Large intestine (tissue), 12 donors: ENCODE results near the gene GAS2L2. TPM values are rescaled to one million over a fixed set of nuclear protein-coding genes. Genes with fewer than 3 reads are reported as not detected.

ENCODE experiments used
- DNase-seq, 2 donors: peaks; one replicate each; pipeline versions ENCODE4 v3.0.0 to v3.0.0-alpha.2; 2013
- H3K27ac ChIP-seq: one replicate; pipeline ENCODE4 v1.5.1; 2013; ENCODE audit warnings: low read length
- H3K27me3 ChIP-seq: 2 replicates; pipeline ENCODE4 v1.6.1; 2013; ENCODE audit warnings: low read length; ENCODE audit not compliant: control insufficient read depth, insufficient read depth
- H3K36me3 ChIP-seq: 2 replicates; pipeline ENCODE4 v1.6.1; 2013; ENCODE audit warnings: low read length; ENCODE audit not compliant: control insufficient read depth, insufficient read depth
- H3K4me1 ChIP-seq: one replicate; pipeline ENCODE4 v1.6.1; 2013; ENCODE audit warnings: low read length; ENCODE audit not compliant: control insufficient read depth, insufficient read depth
- H3K4me3 ChIP-seq: one replicate; pipeline ENCODE4 v1.5.1; 2013; ENCODE audit warnings: low read length
- H3K9me3 ChIP-seq: one replicate; pipeline ENCODE4 v1.6.1; 2013; ENCODE audit warnings: mild to moderate bottlenecking, low read depth, low read length, moderate library complexity; ENCODE audit not compliant: control insufficient read depth
- WGBS: methylation state at CpG from one replicate; pipeline ENCODE4 v1.1.5; 2013; ENCODE audit warnings: low lambda C conversion rate; ENCODE audit not compliant: insufficient coverage; 5-methylcytosine and 5-hydroxymethylcytosine counted together
- long read RNA-seq, 11 donors: transcript quantifications; one replicate each; lab custom pipeline, GENCODE V29; 2026
- polyA plus RNA-seq: library from polyadenylated mRNA; unstranded; fragments of 120-200 nt; gene quantifications from one replicate; pipeline ENCODE4 v1.2.1, GENCODE V29; 2013

GAS2L2 gene
- 0.13 TPM for polyA plus RNA-seq
- long read RNA-seq, donor 1: 0 reads
- long read RNA-seq, donor 2: 0 reads
- long read RNA-seq, donor 3: 0 reads
- long read RNA-seq, donor 4: 0 reads
- long read RNA-seq, donor 5: 0 reads
- long read RNA-seq, donor 6: 0 reads
- long read RNA-seq, donor 7: 0 reads
- long read RNA-seq, donor 8: 0 reads
- long read RNA-seq, donor 9: 0 reads
- long read RNA-seq, donor 10: 0 reads
- long read RNA-seq, donor 11: 0 reads

DNA sequence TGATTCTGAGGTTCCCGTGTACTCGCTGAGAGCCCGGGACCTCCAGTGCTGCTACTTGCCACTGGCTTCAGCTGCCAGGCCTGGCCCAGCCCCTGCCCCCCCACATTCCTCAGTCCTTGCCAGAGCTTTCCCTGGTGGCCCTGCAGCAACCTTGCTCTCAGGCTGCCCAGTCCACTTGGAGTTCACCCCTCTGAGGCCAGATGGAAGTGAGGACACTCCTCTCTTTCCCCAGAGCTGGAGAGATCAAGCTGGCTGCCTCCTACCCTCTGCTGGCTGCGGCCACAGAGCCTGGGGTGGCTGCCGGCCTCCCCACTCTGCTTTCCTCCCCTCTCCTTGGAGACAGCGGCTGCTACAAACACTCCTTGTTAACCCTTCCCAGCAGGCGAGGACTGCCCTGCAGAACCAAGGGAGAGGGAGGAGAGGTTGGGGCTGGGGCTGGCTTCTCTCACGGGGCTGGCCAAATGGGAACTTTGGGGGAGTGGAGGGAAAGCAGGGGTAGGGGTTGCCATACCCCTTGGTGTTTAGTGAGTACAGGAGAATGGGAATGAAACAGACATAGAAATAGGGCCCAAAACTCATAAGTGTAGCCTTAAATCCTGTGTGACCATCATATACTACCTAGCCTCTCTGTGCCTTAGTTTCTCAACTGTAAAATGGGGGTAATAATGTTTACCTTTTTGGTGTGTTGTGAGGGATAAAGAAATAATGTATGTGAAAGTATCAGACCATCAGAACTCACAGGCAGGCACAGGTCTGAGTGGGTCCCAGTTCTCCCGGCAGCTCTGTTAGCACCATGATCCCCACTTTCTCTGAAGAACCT lies at the start of gene GAS2L2:
TSS of gene GAS2L2 (minus strand) at position 295 of the 820 bp plus-strand sequence. CDS start 389 bp downstream, outside the sequence.
- Histone ChIP-seq H3K9me3 (no peaks in the 10 kb centered on the region), H3K27ac (no peak within 1 kb of the TSS), H3K4me1 (peaks cover 2% of the 10 kb centered on the region), H3K36me3 (no peaks in the 10 kb centered on the region), H3K27me3 (peaks cover 42% of the 10 kb centered on the region), H3K4me3 (no peak within 1 kb of the TSS)
- no CpG with 5 or more reads among the region's 9 CpGs for WGBS
- DNase-seq: no peak

DNA sequence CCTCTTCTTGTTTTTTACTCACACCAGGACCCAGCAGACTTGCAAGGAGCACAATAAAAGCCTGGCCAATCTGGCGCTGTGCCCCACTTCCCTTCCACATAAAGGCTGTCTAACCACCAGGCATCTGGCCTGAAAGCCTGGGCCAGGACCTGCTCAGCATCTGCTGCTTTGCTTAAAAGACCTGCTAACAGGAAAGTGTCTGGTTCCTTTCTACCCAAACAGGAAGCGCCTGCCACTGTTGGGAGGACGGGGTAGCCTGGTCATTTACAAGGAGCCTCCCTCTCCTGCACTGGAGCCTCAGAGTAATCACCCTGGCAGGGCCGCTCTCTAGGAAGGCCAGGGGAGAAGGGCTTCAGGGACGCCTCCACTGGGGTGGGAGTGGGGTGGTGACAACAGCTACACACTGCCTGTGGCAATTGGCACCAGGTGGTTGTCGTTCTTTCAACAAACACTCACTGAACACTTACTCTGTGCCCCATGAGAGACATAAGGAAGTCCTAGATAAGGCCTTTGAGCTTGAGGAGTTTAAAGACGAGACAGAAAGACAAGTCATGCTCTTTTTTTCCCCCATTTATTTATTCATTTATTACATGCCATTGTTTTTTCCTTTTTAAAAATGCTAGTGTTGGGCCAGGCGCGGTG lies 48.7 kb upstream of the GAS2L2 start:
- Histone ChIP-seq H3K27ac (peak overlapping the region; percentile 39), H3K9me3 (no peaks in the 10 kb centered on the region), H3K4me1 (no peaks in the 10 kb centered on the region), H3K27me3 (peaks cover 15% of the 10 kb centered on the region), H3K36me3 (no peaks in the 10 kb centered on the region), H3K4me3 (no peak overlapping the region)
- 17% methylated on average over 1 of the region's 9 CpGs for WGBS
- DNase-seq: peak in 1 of 2 donors; percentile 35

GRCh38 chr17:35799942-35800341 lies 46.9 kb upstream of the GAS2L2 start:
- H3K4me3 ChIP-seq: no peak overlapping the region

DNA sequence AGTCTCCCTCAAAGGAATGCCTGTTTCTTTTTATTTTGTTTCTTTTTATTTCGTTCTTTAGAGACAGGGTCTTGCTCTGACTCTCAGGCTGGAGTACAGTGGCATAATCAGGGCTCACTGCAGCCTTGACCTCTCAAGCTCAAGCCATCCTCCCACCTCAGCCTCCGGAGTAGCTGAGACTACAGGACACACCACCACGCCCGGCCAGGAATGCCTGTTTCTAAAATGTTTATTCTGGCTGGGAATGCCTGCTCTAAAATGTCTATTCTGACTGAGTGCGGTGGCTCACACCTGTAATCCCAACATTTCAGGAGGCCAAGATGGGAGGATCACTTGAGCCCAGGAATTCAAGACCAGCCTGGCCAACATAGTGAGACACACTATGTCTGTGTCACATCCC lies 44.9 kb upstream of the GAS2L2 start:
- peaks cover 45% of the 10 kb centered on the region for H3K27me3 ChIP-seq
- no peaks in the 10 kb centered on the region for H3K9me3 ChIP-seq
- 70% methylated on average over 2 of the region's 5 CpGs for WGBS
- no peak overlapping the region for H3K27ac ChIP-seq
- no peaks in the 10 kb centered on the region for H3K36me3 ChIP-seq
- peaks cover 11% of the 10 kb centered on the region for H3K4me1 ChIP-seq
- H3K4me3 ChIP-seq: no peak overlapping the region
- DNase-seq: no peak

More at GRCh38 chr17:35799942-35800341, 46.9 kb upstream of the GAS2L2 start:
- DNase-seq: peak in 1 of 2 donors; percentile 34
- H3K27me3 ChIP-seq: peaks cover 25% of the 10 kb centered on the region
- no peaks in the 10 kb centered on the region for H3K9me3 ChIP-seq
- peaks cover 6% of the 10 kb centered on the region for H3K4me1 ChIP-seq
- no peak overlapping the region for H3K27ac ChIP-seq
- H3K36me3 ChIP-seq: no peaks in the 10 kb centered on the region

DNA sequence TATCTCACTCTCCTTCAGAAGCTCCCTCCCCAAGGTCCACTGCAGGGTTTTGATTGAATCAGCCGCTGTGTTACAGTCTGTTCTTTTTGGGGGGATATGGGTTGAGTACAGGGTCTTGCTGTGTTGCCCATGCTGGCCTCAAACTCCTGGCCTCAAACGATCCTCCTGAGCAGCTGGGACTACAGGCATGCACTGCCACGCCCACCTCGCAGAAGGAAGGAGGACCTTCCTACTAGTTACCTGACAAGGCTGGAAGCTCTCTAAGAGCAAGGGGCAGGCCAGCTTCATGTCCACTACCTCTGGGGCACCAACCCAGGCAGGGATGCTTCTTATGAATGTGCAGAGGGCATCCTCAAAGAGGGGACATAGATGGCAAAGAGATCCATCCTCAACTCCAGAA lies 44.3 kb upstream of the GAS2L2 start:
- DNase-seq: no peak
- Histone ChIP-seq H3K4me1 (peaks cover 11% of the 10 kb centered on the region), H3K4me3 (no peak overlapping the region), H3K27me3 (peaks cover 47% of the 10 kb centered on the region), H3K9me3 (no peaks in the 10 kb centered on the region), H3K36me3 (no peaks in the 10 kb centered on the region), H3K27ac (no peak overlapping the region)
- WGBS: no CpG with 5 or more reads among the region's 4 CpGs

- Histone ChIP-seq H3K4me1 (peaks cover 11% of the 10 kb centered on the region), H3K9me3 (no peaks in the 10 kb centered on the region), H3K4me3 (no peak overlapping the region), H3K27ac (no peak overlapping the region), H3K36me3 (no peaks in the 10 kb centered on the region), H3K27me3 (peaks cover 51% of the 10 kb centered on the region)
- no CpG with 5 or more reads among the region's 1 CpG for WGBS
- no peak for DNase-seq
Observed at GRCh38 chr17:35796942-35797341, 43.9 kb upstream of the GAS2L2 start.

GRCh38 chr17:35795871-35796265 lies 42.8 kb upstream of the GAS2L2 start:
- Histone ChIP-seq H3K4me1 (peaks cover 11% of the 10 kb centered on the region), H3K9me3 (no peaks in the 10 kb centered on the region), H3K4me3 (peak overlapping the region; percentile 38), H3K27ac (no peak overlapping the region), H3K27me3 (peaks cover 51% of the 10 kb centered on the region), H3K36me3 (no peaks in the 10 kb centered on the region)
- WGBS: no CpG with 5 or more reads among the region's 8 CpGs
- no peak for DNase-seq

GRCh38 chr17:35795007-35795870 lies 42.2 kb upstream of the GAS2L2 start, which contains the start of gene MMP28:
Gene MMP28 (minus strand): TSS chr17:35795641. CDS start chr17:35795377, 264 bp downstream.
- peak in 1 of 2 donors; percentile 63 for DNase-seq
- peak within 1 kb of the TSS; percentile 38 for H3K4me3 ChIP-seq
- H3K27me3 ChIP-seq: peaks cover 51% of the 10 kb centered on the region
- no CpG with 5 or more reads among the region's 89 CpGs for WGBS
- no peaks in the 10 kb centered on the region for H3K36me3 ChIP-seq
- no peaks in the 10 kb centered on the region for H3K9me3 ChIP-seq
- H3K27ac ChIP-seq: no peak within 1 kb of the TSS
- peaks cover 11% of the 10 kb centered on the region for H3K4me1 ChIP-seq

DNA sequence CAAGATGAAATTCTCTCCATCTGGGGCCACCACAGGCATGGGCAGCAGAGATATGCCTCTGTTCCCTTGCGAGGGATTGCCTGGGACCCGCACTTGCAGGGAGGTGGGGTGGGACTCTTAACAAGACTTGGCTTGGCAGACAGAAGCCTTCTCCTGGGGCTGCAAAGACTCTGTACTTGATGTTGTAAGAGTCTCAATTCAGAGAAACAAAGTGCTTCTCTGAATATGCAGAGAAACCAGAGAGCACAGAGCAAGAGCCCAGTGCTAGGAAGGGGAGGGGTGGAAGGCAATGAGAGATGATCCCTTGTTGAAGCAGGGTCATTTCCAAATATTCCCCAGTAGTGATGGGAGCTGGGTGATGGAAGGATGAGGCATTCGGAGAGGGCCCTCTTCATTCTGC lies 40.2 kb upstream of the GAS2L2 start:
- no peak for DNase-seq
- WGBS: no CpG with 5 or more reads among the region's 3 CpGs
- Histone ChIP-seq H3K4me3 (no peak overlapping the region), H3K9me3 (no peaks in the 10 kb centered on the region), H3K27ac (no peak overlapping the region), H3K36me3 (no peaks in the 10 kb centered on the region), H3K4me1 (peaks cover 11% of the 10 kb centered on the region), H3K27me3 (peaks cover 51% of the 10 kb centered on the region)
